Dendritic cell treated with granulocyte-macrophage colony-stimulating factor and Interleukin-4, amounts not matched to agents 40 ng/mL and 50 ng/mL, for 4 days (primary cell): ENCODE data around the gene FXYD7.
A peak's percentile ranks its signal among the peaks of the same experiment; 100 is the strongest.
"Not testable (repeated sequence)": the region's sequence is repeated elsewhere in the genome, so short reads cannot be mapped to it uniquely, and the experiment has no call there.

Experiments
- H3K27ac Mint-ChIP-seq: one replicate; pipeline ENCODE4 v1.8.0; 2022; ENCODE audit warnings: mild to moderate bottlenecking, mixed read lengths
- H3K27me3 Mint-ChIP-seq: one replicate; pipeline ENCODE4 v1.8.0; 2022; ENCODE audit warnings: mild to moderate bottlenecking, mixed read lengths
- H3K36me3 Mint-ChIP-seq: one replicate; pipeline ENCODE4 v1.8.0; 2022; ENCODE audit warnings: low read depth, mixed read lengths
- H3K4me1 Mint-ChIP-seq: one replicate; pipeline ENCODE4 v1.8.0; 2022; ENCODE audit warnings: low read depth, mixed read lengths
- H3K4me3 Mint-ChIP-seq: one replicate; pipeline ENCODE4 v1.8.0; 2022; ENCODE audit warnings: mild to moderate bottlenecking, moderate library complexity, mixed read lengths
- H3K9me3 Mint-ChIP-seq: one replicate; pipeline ENCODE4 v1.8.0; 2022; ENCODE audit warnings: mixed read lengths
- intact Hi-C: fragments of 100-400 bp; cut with micrococcal nuclease; formaldehyde crosslinking; loops from one replicate; pipeline ENCODE4 v1.15.0; 2022

Gene FXYD7

GRCh38 chr19:35126624-35126959 is 16.5 kb upstream of the FXYD7 start:
- no peak overlapping the region for H3K27ac Mint-ChIP-seq

GRCh38 chr19:35127871-35128270 is 15.2 kb upstream of the FXYD7 start:
- H3K4me3 Mint-ChIP-seq: no peak overlapping the region
- peaks cover 29% of the 10 kb centered on the region for H3K4me1 Mint-ChIP-seq
- intact Hi-C loops: no loop called here
- H3K9me3 Mint-ChIP-seq: no peaks in the 10 kb centered on the region
- H3K27ac Mint-ChIP-seq: no peak overlapping the region
- peaks cover 5% of the 10 kb centered on the region for H3K36me3 Mint-ChIP-seq
- H3K27me3 Mint-ChIP-seq: peaks cover 17% of the 10 kb centered on the region

More at GRCh38 chr19:35126624-35126959, 16.5 kb upstream of the FXYD7 start:
- H3K9me3 Mint-ChIP-seq: no peaks in the 10 kb centered on the region
- H3K36me3 Mint-ChIP-seq: peaks cover 5% of the 10 kb centered on the region
- H3K27me3 Mint-ChIP-seq: peaks cover 9% of the 10 kb centered on the region
- peaks cover 37% of the 10 kb centered on the region for H3K4me1 Mint-ChIP-seq
- intact Hi-C loops: no loop called here
- H3K4me3 Mint-ChIP-seq: no peak overlapping the region

- Mint-ChIP-seq H3K27ac (no peak overlapping the region), H3K27me3 (peaks cover 19% of the 10 kb centered on the region), H3K4me3 (no peak overlapping the region), H3K36me3 (peaks cover 5% of the 10 kb centered on the region), H3K9me3 (no peaks in the 10 kb centered on the region), H3K4me1 (peaks cover 24% of the 10 kb centered on the region)
- intact Hi-C loops: no loop called here
Observed at GRCh38 chr19:35128398-35129057, 14.5 kb upstream of the FXYD7 start.

- H3K9me3 Mint-ChIP-seq, H3K36me3 Mint-ChIP-seq, H3K4me3 Mint-ChIP-seq, H3K27ac Mint-ChIP-seq, intact Hi-C loops: not testable (repeated sequence)
- Mint-ChIP-seq H3K27me3 (peaks cover 22% of the 10 kb centered on the region), H3K4me1 (peaks cover 11% of the 10 kb centered on the region)
Observed at GRCh38 chr19:35129724-35130274, 13.3 kb upstream of the FXYD7 start.

GRCh38 chr19:35130761-35131720 is 12.0 kb upstream of the FXYD7 start:
- Mint-ChIP-seq H3K27ac (no peak overlapping the region), H3K4me1 (peaks cover 5% of the 10 kb centered on the region), H3K36me3 (no peaks in the 10 kb centered on the region), H3K27me3 (peaks cover 18% of the 10 kb centered on the region), H3K9me3 (no peaks in the 10 kb centered on the region), H3K4me3 (no peak overlapping the region)
- intact Hi-C loops: no loop called here

GRCh38 chr19:35132254-35132653 is 10.8 kb upstream of the FXYD7 start:
- Mint-ChIP-seq H3K27me3 (peaks cover 22% of the 10 kb centered on the region), H3K27ac (no peak overlapping the region), H3K4me3 (no peak overlapping the region), H3K4me1 (peaks cover 5% of the 10 kb centered on the region), H3K9me3 (no peaks in the 10 kb centered on the region), H3K36me3 (no peaks in the 10 kb centered on the region)
- intact Hi-C loops: no loop called here

- Mint-ChIP-seq H3K27ac (no peak overlapping the region), H3K27me3 (peaks cover 28% of the 10 kb centered on the region), H3K4me1 (peaks cover 7% of the 10 kb centered on the region), H3K4me3 (no peak overlapping the region), H3K36me3 (no peaks in the 10 kb centered on the region), H3K9me3 (no peaks in the 10 kb centered on the region)
- intact Hi-C loops: no loop called here
Observed at GRCh38 chr19:35133826-35134225, 9.2 kb upstream of the FXYD7 start.

- H3K4me1 Mint-ChIP-seq: peaks cover 16% of the 10 kb centered on the region
- H3K27ac Mint-ChIP-seq: no peak within 1 kb of the TSS
- no peak within 1 kb of the TSS for H3K4me3 Mint-ChIP-seq
- no peaks in the 10 kb centered on the region for H3K36me3 Mint-ChIP-seq
- H3K27me3 Mint-ChIP-seq: peaks cover 33% of the 10 kb centered on the region
- no peaks in the 10 kb centered on the region for H3K9me3 Mint-ChIP-seq
- intact Hi-C loops: loop anchor here (1.0 kb wide), 2 partner anchors 20 to 67 kb away; no protein-coding TSS in a partner anchor
Observed at GRCh38 chr19:35134601-35135242, 8.3 kb upstream of the FXYD7 start, which contains the start of gene LGI4. TSS of gene LGI4 (minus strand) at chr19:35135059. CDS start at chr19:35134680, 379 bp downstream.

GRCh38 chr19:35135389-35135909 is 7.6 kb upstream of the FXYD7 start:
- Mint-ChIP-seq H3K4me1 (peaks cover 21% of the 10 kb centered on the region), H3K27ac (no peak overlapping the region), H3K36me3 (no peaks in the 10 kb centered on the region), H3K9me3 (no peaks in the 10 kb centered on the region), H3K4me3 (no peak overlapping the region), H3K27me3 (peaks cover 37% of the 10 kb centered on the region)
- intact Hi-C loops: loop anchor here (1.0 kb wide), 2 partner anchors 21 to 68 kb away; no protein-coding TSS in a partner anchor

- H3K4me3 Mint-ChIP-seq: no peak overlapping the region
- intact Hi-C loops: no loop called here
Observed at GRCh38 chr19:35136231-35136630, 6.8 kb upstream of the FXYD7 start.

GRCh38 chr19:35136977-35137702 is 5.9 kb upstream of the FXYD7 start:
- Mint-ChIP-seq H3K27ac (no peak overlapping the region), H3K36me3 (no peaks in the 10 kb centered on the region), H3K27me3 (peaks cover 46% of the 10 kb centered on the region), H3K4me1 (peaks cover 38% of the 10 kb centered on the region), H3K9me3 (no peaks in the 10 kb centered on the region), H3K4me3 (no peak overlapping the region)
- intact Hi-C loops: no loop called here

More at GRCh38 chr19:35136231-35136630, 6.8 kb upstream of the FXYD7 start:
- Mint-ChIP-seq H3K4me1 (peaks cover 29% of the 10 kb centered on the region), H3K9me3 (no peaks in the 10 kb centered on the region), H3K27me3 (peaks cover 43% of the 10 kb centered on the region), H3K36me3 (no peaks in the 10 kb centered on the region), H3K27ac (no peak overlapping the region)

GRCh38 chr19:35138305-35138892 is 4.7 kb upstream of the FXYD7 start, which contains the start of gene FXYD1:
TSS of gene FXYD1 (plus strand) at chr19:35138824. CDS start at chr19:35140080, 1,256 bp downstream.
- Mint-ChIP-seq H3K27me3 (peaks cover 49% of the 10 kb centered on the region), H3K36me3 (no peaks in the 10 kb centered on the region), H3K9me3 (no peaks in the 10 kb centered on the region), H3K4me1 (peaks cover 43% of the 10 kb centered on the region), H3K27ac (peak within 1 kb of the TSS; percentile 28), H3K4me3 (no peak within 1 kb of the TSS)
- intact Hi-C loops: no loop called here
